Measurements from ENCODE around the gene ACOXL. TPM values are rescaled to one million over a fixed set of nuclear protein-coding genes. Genes with fewer than 3 reads are reported as not detected.

Gene ACOXL
- total and polyA plus RNA-seq, 2 of the 8 experiments (the other 6 are each of a cell fraction or from before 2014, with no cell fraction given): 11.4 to 20.6 TPM

DNA sequence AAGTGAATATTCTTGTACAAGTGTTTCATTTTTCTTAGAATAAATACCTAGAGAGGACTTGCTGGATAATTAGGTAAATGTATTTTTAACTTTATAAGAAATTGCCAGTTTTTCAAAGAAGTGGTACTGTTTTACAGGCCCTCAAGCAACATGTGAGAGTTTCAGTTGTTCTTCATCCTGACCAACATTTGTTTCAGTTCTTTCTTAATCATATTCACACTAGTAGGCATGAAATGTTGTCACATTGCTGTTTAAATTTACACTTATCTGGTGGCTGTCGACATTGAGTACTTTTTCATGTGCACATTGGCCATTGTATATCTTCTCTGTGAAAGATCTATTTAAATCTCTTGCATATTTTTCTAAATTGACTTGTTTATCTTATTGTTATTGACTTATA, 178.1 kb downstream of the ACOXL start:
- Histone ChIP-seq H2BK5ac (ENCODE audit: low read depth, low read length) (no peak overlapping the region), H3K36me3 (ENCODE audit: control insufficient read depth in 2 of 4, insufficient read depth in 4 of 4, low read length in 3 of 4) (no peaks in the 10 kb centered on the region), H4K91ac (replicated peaks; ENCODE audit: insufficient read length, low read length) (no peak overlapping the region), H3K14ac (ENCODE audit: insufficient read length) (no peak overlapping the region), H3K27me3 (replicated peaks in 1 of 4; ENCODE audit: control insufficient read depth in 3 of 4, extremely low read depth in 1 of 4, insufficient read depth in 3 of 4, low read length in 3 of 4) (no peaks in the 10 kb centered on the region), H4K5ac (ENCODE audit: insufficient read length, low read depth, low read length) (no peak overlapping the region), H3K27ac (ENCODE audit: low read depth, low read length) (no peak overlapping the region), H3K56ac (replicated peaks; ENCODE audit: insufficient read length, low read depth, low read length) (no peak overlapping the region), H2BK15ac (ENCODE audit: low read length) (no peak overlapping the region), H2AFZ (ENCODE audit: low read length) (no peak overlapping the region), H3K4me2 (ENCODE audit: insufficient read depth in 1 of 2, low read depth in 2 of 2, low read length in 2 of 2) (no peak overlapping the region), H2BK12ac (ENCODE audit: low read depth, low read length) (no peak overlapping the region), H2AK5ac (ENCODE audit: low read depth, low read length) (no peak overlapping the region), H3K4me3 (ENCODE audit: extremely low read depth in 1 of 4, insufficient read depth in 2 of 4, low read depth in 3 of 4, low read length in 4 of 4) (no peak overlapping the region), H3K79me2 (ENCODE audit: control insufficient read depth in 1 of 2, insufficient read depth in 2 of 2, low read length in 2 of 2) (no peaks in the 10 kb centered on the region), H3K4ac (replicated peaks; ENCODE audit: insufficient read length, low read depth, low read length) (no peak overlapping the region), H2BK20ac (ENCODE audit: low read length) (no peak overlapping the region), H3K23ac (ENCODE audit: insufficient read length) (no peak overlapping the region), H3K9ac (replicated peaks in 1 of 4; ENCODE audit: extremely low read depth in 1 of 4, low read depth in 3 of 4, low read length in 3 of 4) (no peak overlapping the region), H4K20me1 (replicated peaks in 1 of 2; ENCODE audit: control insufficient read depth in 1 of 2, insufficient read depth in 2 of 2, low read length in 2 of 2) (no peaks in the 10 kb centered on the region), H3K18ac (ENCODE audit: extremely low read depth, low read length) (no peak overlapping the region), H4K8ac (ENCODE audit: extremely low read depth, insufficient read depth, low read length) (no peak overlapping the region), H3K4me1 (replicated peaks in 1 of 4; ENCODE audit: control insufficient read depth in 3 of 4, insufficient read depth in 4 of 4, low read length in 3 of 4) (no peaks in the 10 kb centered on the region), H2BK120ac (replicated peaks; ENCODE audit: low read depth, low read length) (no peak overlapping the region), H3K79me1 (ENCODE audit: low read depth, low read length) (no peaks in the 10 kb centered on the region; the same call in 1 of the 2 replicates), H3K23me2 (ENCODE audit: low read depth, low read length) (no peaks in the 10 kb centered on the region), H3K9me3 (ENCODE audit: insufficient read depth in 2 of 2, low read depth in 1 of 2, low read length in 1 of 2) (no peaks in the 10 kb centered on the region)
- FAIRE-seq: no peak
- CTCF ChIA-PET (ENCODE audit: partially characterized antibody): interaction anchor here (0.7 kb wide), 1 partner anchor 132 kb away, joined by 3 read pairs; no protein-coding TSS in a partner anchor
- 89% methylated on average over 1 of the region's 1 CpG; no CpG with 5 or more reads in 1 of the 2 experiments for WGBS, 2 experiments (ENCODE audit: extremely low coverage in 1 of 2, insufficient coverage in 1 of 2, insufficient read length in 1 of 2, insufficient replicate concordance in 2 of 2, low coverage in 1 of 2, low lambda C conversion rate in 2 of 2, missing lambda C conversion rate in 1 of 2)
- TF ChIP-seq CBX8 (IDR thresholded peaks at IDR 0.05; ENCODE audit: borderline replicate concordance, low read depth, low read length) (no peak), ASH2L (IDR thresholded peaks at IDR 0.05; ENCODE audit: low read length) (no peak), RNF2 (IDR thresholded peaks at IDR 0.05; ENCODE audit: borderline replicate concordance, low read depth, low read length, missing control alignments, poor library complexity, severe bottlenecking) (no peak), FOSL1 (IDR thresholded peaks at IDR 0.05; ENCODE audit: insufficient read depth, low read depth, low read length) (no peak), ZNF274 (IDR thresholded peaks at IDR 0.05; ENCODE audit: borderline replicate concordance, extremely low read depth, low read length) (no peak), TCF12 (IDR thresholded peaks at IDR 0.05; ENCODE audit: low read depth, low read length) (no peak)
- TF ChIP-seq, protein P1, sequence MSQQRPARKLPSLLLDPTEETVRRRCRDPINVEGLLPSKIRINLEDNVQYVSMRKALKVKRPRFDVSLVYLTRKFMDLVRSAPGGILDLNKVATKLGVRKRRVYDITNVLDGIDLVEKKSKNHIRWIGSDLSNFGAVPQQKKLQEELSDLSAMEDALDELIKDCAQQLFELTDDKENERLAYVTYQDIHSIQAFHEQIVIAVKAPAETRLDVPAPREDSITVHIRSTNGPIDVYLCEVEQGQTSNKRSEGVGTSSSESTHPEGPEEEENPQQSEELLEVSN (IDR thresholded peaks at IDR 0.05): no peak
- DNase-seq (ENCODE audit: low read depth in 1 of 2, low spot score in 2 of 2): no peak
- POLR2A ChIA-PET (ENCODE audit: partially characterized antibody): no interaction called here
